ENCODE data around the gene PRDM5. TPM values are rescaled to one million over a fixed set of nuclear protein-coding genes. Genes with fewer than 3 reads are reported as not detected.

PRDM5 gene
- total and polyA plus RNA-seq, 7 donors: 0.56 to 3.4 (median 2.2) TPM

GRCh38 chr4:120693816-120694215 is 228.7 kb downstream of the PRDM5 start:
- Histone ChIP-seq H3K36me3 (ENCODE audit: insufficient read depth in 1 of 2, low read depth in 1 of 2) (no peaks in the 10 kb centered on the region), H3K9me3 (no peaks in the 10 kb centered on the region), H3K4me3 (no peak overlapping the region), H3K4me1 (no peaks in the 10 kb centered on the region), H3K27me3 (ENCODE audit: insufficient read depth in 3 of 3, low read length in 2 of 3) (no peaks in the 10 kb centered on the region), H3K27ac (no peak overlapping the region)
- DNase-seq (no peak), ATAC-seq (no peak)
- intact Hi-C loops (cut with DNase I): no loop called here
- no peak for TF ChIP-seq CTCF (IDR thresholded peaks at IDR 0.05)

- no peak overlapping the region for H3K27ac ChIP-seq
- WGBS, 3 donors: 27 to 43% (median 29%) methylated on average over 2 of the region's 2 CpGs
- no peaks in the 10 kb centered on the region for H3K4me1 ChIP-seq
- ATAC-seq: no peak
- intact Hi-C loops (cut with DNase I): no loop called here
- H3K9me3 ChIP-seq: no peaks in the 10 kb centered on the region
- no peaks in the 10 kb centered on the region for H3K36me3 ChIP-seq (ENCODE audit: insufficient read depth in 1 of 2, low read depth in 1 of 2)
- TF ChIP-seq CTCF (IDR thresholded peaks at IDR 0.05): no peak
- no peak for DNase-seq
- H3K4me3 ChIP-seq: no peak overlapping the region
- H3K27me3 ChIP-seq (ENCODE audit: insufficient read depth in 3 of 3, low read length in 2 of 3): no peaks in the 10 kb centered on the region
Observed at GRCh38 chr4:120692964-120693363, 229.6 kb downstream of the PRDM5 start.

GRCh38 chr4:120691536-120691935 is 231.0 kb downstream of the PRDM5 start:
- TF ChIP-seq CTCF (IDR thresholded peaks at IDR 0.05): no peak
- ATAC-seq (no peak), DNase-seq (no peak)
- Histone ChIP-seq H3K27ac (no peak overlapping the region), H3K4me3 (no peak overlapping the region), H3K9me3 (no peaks in the 10 kb centered on the region), H3K4me1 (no peaks in the 10 kb centered on the region), H3K27me3 (ENCODE audit: insufficient read depth in 3 of 3, low read length in 2 of 3) (no peaks in the 10 kb centered on the region), H3K36me3 (ENCODE audit: insufficient read depth in 1 of 2, low read depth in 1 of 2) (no peaks in the 10 kb centered on the region)
- intact Hi-C loops (cut with DNase I): no loop called here

GRCh38 chr4:120691106-120691505 is 231.4 kb downstream of the PRDM5 start:
- intact Hi-C loops (cut with DNase I): no loop called here
- no peaks in the 10 kb centered on the region for H3K9me3 ChIP-seq
- DNase-seq: no peak
- H3K4me1 ChIP-seq: no peaks in the 10 kb centered on the region
- ATAC-seq: no peak
- TF ChIP-seq CTCF (IDR thresholded peaks at IDR 0.05): no peak
- H3K27ac ChIP-seq: no peak overlapping the region
- H3K4me3 ChIP-seq: no peak overlapping the region
- H3K36me3 ChIP-seq (ENCODE audit: insufficient read depth in 1 of 2, low read depth in 1 of 2): no peaks in the 10 kb centered on the region
- H3K27me3 ChIP-seq (ENCODE audit: insufficient read depth in 3 of 3, low read length in 2 of 3): no peaks in the 10 kb centered on the region

GRCh38 chr4:120688791-120689190 is 233.7 kb downstream of the PRDM5 start:
- no peak overlapping the region for H3K4me3 ChIP-seq
- ATAC-seq (no peak), DNase-seq (no peak)
- no peak overlapping the region for H3K27ac ChIP-seq
- intact Hi-C loops (cut with DNase I): no loop called here
- no peaks in the 10 kb centered on the region for H3K36me3 ChIP-seq (ENCODE audit: insufficient read depth in 1 of 2, low read depth in 1 of 2)
- no peaks in the 10 kb centered on the region for H3K27me3 ChIP-seq (ENCODE audit: insufficient read depth in 3 of 3, low read length in 2 of 3)
- H3K4me1 ChIP-seq: no peaks in the 10 kb centered on the region
- no peak for TF ChIP-seq CTCF (IDR thresholded peaks at IDR 0.05)
- WGBS, 3 donors: 77 to 84% (median 77%) methylated on average over 3 of the region's 3 CpGs
- no peaks in the 10 kb centered on the region for H3K9me3 ChIP-seq
